PC-9 (cell line): ENCODE data around the gene PROB1. TPM values are rescaled to one million over a fixed set of nuclear protein-coding genes. Genes with fewer than 3 reads are reported as not detected.

Source experiments
- BruUV-seq: library from RNA; stranded (reverse); fragments of 400-500 nt; replicated peaks from 2 replicates; lab custom pipeline; 2021; lab: Mats Ljungman, UMichigan
- CTCF ChIA-PET: fragments of 300-600 bp; sonication (Branson Sonifier 250); formaldehyde crosslinking; loops from one replicate; lab custom pipeline; 2022; ENCODE audit warnings: antibody characterized with exemption; lab: Charles Lee
- POLR2A ChIA-PET: fragments of 300-600 bp; sonication (Branson Sonifier 250); formaldehyde crosslinking; loops from one replicate; lab custom pipeline; 2022; ENCODE audit warnings: antibody characterized with exemption; ENCODE audit not compliant: unreplicated experiment; lab: Charles Lee
- DNase-seq, 2 experiments: peaks; one replicate each; pipeline versions ENCODE4 v3.0.0 to v3.0.0-alpha.2; 2015 to 2022; ENCODE audit warnings: mixed read lengths in 1 of 2
- H2AFZ ChIP-seq: fragments of 200-600 bp; sonication (generic); 2 replicates; pipeline ENCODE4 v1.8.1; 2017; ENCODE audit warnings: antibody characterized with exemption
- H3F3A ChIP-seq: fragments of 200-600 bp; sonication (generic); 2 replicates; pipeline ENCODE4 v1.8.1; 2017; ENCODE audit warnings: antibody characterized with exemption, mild to moderate bottlenecking, low read depth; ENCODE audit not compliant: insufficient read depth
- H3K27ac ChIP-seq: fragments of 200-600 bp; sonication (generic); 2 replicates; pipeline ENCODE4 v1.6.1; 2016; ENCODE audit warnings: mixed run types
- H3K27me3 ChIP-seq: fragments of 200-600 bp; sonication (generic); 2 replicates; pipeline ENCODE4 v1.6.1; 2016; ENCODE audit warnings: low read depth, mixed run types; ENCODE audit not compliant: insufficient read depth
- H3K36me3 ChIP-seq: fragments of 200-600 bp; sonication (generic); 2 replicates; pipeline ENCODE4 v1.6.1; 2016; ENCODE audit warnings: low read depth, mixed run types
- H3K4me1 ChIP-seq: fragments of 200-600 bp; sonication (generic); replicated peaks from 2 replicates; pipeline ENCODE4 v1.6.1; 2016; ENCODE audit warnings: mixed run types; ENCODE audit not compliant: insufficient read depth
- H3K4me2 ChIP-seq: fragments of 200-600 bp; sonication (generic); 2 replicates; pipeline ENCODE4 v1.6.1; 2017; ENCODE audit warnings: mixed run types
- H3K4me3 ChIP-seq: fragments of 200-600 bp; sonication (generic); 2 replicates; pipeline ENCODE4 v1.6.1; 2016; ENCODE audit warnings: mixed run types
- H3K79me2 ChIP-seq: fragments of 200-600 bp; sonication (generic); 2 replicates; pipeline ENCODE4 v1.6.1; 2017; ENCODE audit warnings: low read depth, mixed run types
- H3K9me2 ChIP-seq: fragments of 200-600 bp; sonication (generic); 2 replicates; pipeline ENCODE4 v1.8.1; 2017; ENCODE audit warnings: mild to moderate bottlenecking; ENCODE audit not compliant: insufficient read depth
- H3K9me3 ChIP-seq: fragments of 200-600 bp; sonication (generic); 2 replicates; pipeline ENCODE4 v1.8.1; 2016; ENCODE audit warnings: low read depth; ENCODE audit not compliant: insufficient read depth
- H4K20me1 ChIP-seq: fragments of 200-600 bp; sonication (generic); 2 replicates; pipeline ENCODE4 v1.8.1; 2017; ENCODE audit not compliant: insufficient read depth
- EZH2 ChIP-seq: fragments of 200-600 bp; sonication (generic); IDR thresholded peaks from 2 replicates; pipeline ENCODE4 v1.8.0; 2017; ENCODE audit warnings: antibody characterized with exemption, low read depth
- intact Hi-C: fragments of 100-400 bp; cut with micrococcal nuclease; formaldehyde crosslinking; loops from one replicate; pipeline ENCODE4 v1.10.0; 2022; ENCODE audit not compliant: unreplicated experiment
- total RNA-seq: library from RNA; stranded (reverse); gene quantifications from 2 replicates; pipeline ENCODE4 v1.2.3, GENCODE V29; 2021
- TF ChIP-seq, protein P1 (sequence below): fragments of 200-600 bp; sonication (generic); conservative IDR thresholded peaks from 2 replicates; pipeline ENCODE4 v1.6.1; 2017; ENCODE audit warnings: mixed run types, antibody characterized with exemption, mild to moderate bottlenecking, moderate library complexity

PROB1 gene
- total RNA-seq, 1 experiment from 2014 or later: 2.9 TPM

DNA sequence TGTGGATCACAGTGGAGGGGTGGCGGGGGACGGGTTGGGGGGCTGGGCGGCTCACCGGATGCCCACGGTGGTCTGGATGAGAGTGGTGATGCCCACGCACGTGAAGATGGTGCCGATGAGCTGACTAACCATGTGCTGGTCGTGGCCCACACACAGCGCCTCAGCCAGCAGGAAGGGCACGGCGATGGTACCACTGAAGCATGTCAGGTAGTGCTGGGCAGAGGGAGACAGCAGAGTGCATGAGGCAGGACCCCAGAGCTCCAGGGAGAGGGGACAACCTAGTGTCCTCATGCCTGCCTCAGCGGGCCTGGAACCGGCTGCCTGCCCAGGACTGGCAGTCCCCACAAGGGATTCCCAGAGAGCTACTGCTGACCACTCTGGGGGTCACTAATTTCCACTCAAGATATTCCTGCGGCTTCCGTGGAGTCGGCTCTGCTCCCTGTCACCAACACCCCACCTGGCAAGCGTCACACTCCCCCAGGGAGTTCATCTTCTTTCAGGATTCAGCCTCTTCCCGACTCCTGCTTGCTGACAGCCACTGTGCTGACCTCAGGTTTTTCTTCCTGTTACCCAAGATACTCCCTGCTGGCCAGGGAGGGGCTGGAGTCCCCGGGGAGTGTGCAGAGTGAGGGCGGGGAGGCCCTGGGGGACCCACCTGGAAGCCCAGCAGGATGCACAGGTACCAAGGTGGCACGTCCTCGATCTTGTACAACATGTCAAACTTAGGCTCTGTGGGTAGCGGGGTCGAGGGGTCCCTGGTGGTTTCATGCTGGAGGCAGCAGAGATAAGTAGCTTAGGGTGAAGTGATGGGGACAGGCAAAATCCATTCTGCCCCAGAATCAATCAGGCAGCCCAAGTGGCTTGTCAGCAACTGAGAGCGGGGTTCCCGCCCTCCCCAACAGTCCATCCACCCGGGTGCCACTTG, 12.8 kb downstream of the PROB1 start:
- no peaks in the 10 kb centered on the region for H3K9me3 ChIP-seq

DNA sequence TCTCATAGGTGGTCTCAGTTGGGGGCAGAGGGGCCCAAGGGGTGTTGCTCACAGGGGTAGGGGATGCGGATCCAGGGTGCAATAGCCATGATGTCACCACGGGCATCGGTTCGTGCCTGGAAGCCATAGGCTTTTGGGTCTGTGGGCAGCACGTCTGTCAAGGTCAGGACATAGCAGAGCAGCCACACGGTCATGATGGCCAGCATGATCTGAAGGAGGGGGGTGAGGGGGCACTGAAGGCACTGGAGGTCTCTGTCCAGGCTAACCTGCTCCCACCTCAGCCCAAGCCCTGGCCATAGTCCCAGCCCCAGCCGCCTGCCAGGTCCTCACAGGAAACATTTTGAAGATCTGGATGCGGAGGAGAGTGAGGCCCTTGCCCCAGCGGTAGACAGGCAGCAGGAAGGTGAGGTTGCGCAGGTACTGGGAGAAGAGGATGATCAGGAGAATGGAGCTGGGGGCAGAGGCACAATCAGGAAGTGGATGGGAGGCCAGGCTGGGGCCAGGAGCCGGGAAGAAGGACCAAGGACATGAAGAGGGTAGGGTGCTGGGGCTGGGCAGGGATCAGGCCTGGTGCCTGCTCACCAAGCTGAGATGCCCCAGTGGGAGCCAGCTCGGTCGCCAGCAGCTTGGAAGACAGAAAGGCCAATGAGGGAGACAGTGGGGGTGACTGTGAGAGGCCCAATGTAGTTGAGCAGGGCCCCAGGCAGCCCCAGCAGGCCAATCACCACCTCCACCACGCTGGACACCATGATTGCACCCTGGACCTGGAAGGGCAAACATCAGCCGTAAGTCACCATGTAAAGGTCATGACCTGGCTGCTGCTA, 15.1 kb downstream of the PROB1 start:
- Histone ChIP-seq H3F3A (peaks cover 8% of the 10 kb centered on the region; the same call in 1 of the 2 replicates), H3K4me2 (no peak overlapping the region), H3K4me1 (peaks cover 32% of the 10 kb centered on the region), H4K20me1 (no peaks in the 10 kb centered on the region), H3K79me2 (no peaks in the 10 kb centered on the region), H3K27me3 (no peaks in the 10 kb centered on the region), H2AFZ (no peak overlapping the region), H3K27ac (no peak overlapping the region), H3K36me3 (no peaks in the 10 kb centered on the region), H3K9me2 (no peaks in the 10 kb centered on the region), H3K9me3 (no peaks in the 10 kb centered on the region), H3K4me3 (no peak overlapping the region)
- DNase-seq: no peak
- intact Hi-C loops: no loop called here
- no TSS peak for BruUV-seq
- ChIA-PET POLR2A (no interaction called here), CTCF (no interaction called here)
- TF ChIP-seq EZH2: no peak
- TF ChIP-seq, protein P1, sequence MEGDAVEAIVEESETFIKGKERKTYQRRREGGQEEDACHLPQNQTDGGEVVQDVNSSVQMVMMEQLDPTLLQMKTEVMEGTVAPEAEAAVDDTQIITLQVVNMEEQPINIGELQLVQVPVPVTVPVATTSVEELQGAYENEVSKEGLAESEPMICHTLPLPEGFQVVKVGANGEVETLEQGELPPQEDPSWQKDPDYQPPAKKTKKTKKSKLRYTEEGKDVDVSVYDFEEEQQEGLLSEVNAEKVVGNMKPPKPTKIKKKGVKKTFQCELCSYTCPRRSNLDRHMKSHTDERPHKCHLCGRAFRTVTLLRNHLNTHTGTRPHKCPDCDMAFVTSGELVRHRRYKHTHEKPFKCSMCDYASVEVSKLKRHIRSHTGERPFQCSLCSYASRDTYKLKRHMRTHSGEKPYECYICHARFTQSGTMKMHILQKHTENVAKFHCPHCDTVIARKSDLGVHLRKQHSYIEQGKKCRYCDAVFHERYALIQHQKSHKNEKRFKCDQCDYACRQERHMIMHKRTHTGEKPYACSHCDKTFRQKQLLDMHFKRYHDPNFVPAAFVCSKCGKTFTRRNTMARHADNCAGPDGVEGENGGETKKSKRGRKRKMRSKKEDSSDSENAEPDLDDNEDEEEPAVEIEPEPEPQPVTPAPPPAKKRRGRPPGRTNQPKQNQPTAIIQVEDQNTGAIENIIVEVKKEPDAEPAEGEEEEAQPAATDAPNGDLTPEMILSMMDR: no peak

More for the DNA sequence above, 12.8 kb downstream of the PROB1 start:
- no peaks in the 10 kb centered on the region for H3K79me2 ChIP-seq
- H3K27me3 ChIP-seq: no peaks in the 10 kb centered on the region
- no peaks in the 10 kb centered on the region for H3K9me2 ChIP-seq
- H2AFZ ChIP-seq: no peak overlapping the region
- H4K20me1 ChIP-seq: no peaks in the 10 kb centered on the region
- CTCF ChIA-PET: interaction anchor here (0.5 to 1.0 kb wide), 2 partner anchors 9 to 170 kb away, joined by 3 to 12 read pairs; no protein-coding TSS in a partner anchor
- peaks cover 29% of the 10 kb centered on the region for H3F3A ChIP-seq
- H3K4me2 ChIP-seq: peak overlapping the region; percentile 61
- no peak for TF ChIP-seq EZH2
- TF ChIP-seq, protein P1: no peak
- H3K4me3 ChIP-seq: no peak overlapping the region
- intact Hi-C loops: no loop called here
- BruUV-seq: no TSS peak
- H3K4me1 ChIP-seq: peaks cover 49% of the 10 kb centered on the region
- DNase-seq: no peak
- H3K27ac ChIP-seq: 0 out of 2 replicates have a peak overlapping the region, but pooled peaks have one; percentile 23
- no peaks in the 10 kb centered on the region for H3K36me3 ChIP-seq
- POLR2A ChIA-PET: no interaction called here

GRCh38 chr5:139378941-139379361, 16.0 kb downstream of the PROB1 start:
- no peak for DNase-seq
- no peaks in the 10 kb centered on the region for H3K79me2 ChIP-seq
- ChIA-PET POLR2A (no interaction called here), CTCF (no interaction called here)
- no peaks in the 10 kb centered on the region for H3K9me2 ChIP-seq
- H3K4me1 ChIP-seq: peaks cover 32% of the 10 kb centered on the region
- H3K4me3 ChIP-seq: no peak overlapping the region
- H3K9me3 ChIP-seq: no peaks in the 10 kb centered on the region
- no TSS peak for BruUV-seq
- H3K27me3 ChIP-seq: no peaks in the 10 kb centered on the region
- no peaks in the 10 kb centered on the region for H3K36me3 ChIP-seq
- intact Hi-C loops: no loop called here
- no peak overlapping the region for H3K4me2 ChIP-seq
- no peaks in the 10 kb centered on the region for H4K20me1 ChIP-seq
- no peak overlapping the region for H2AFZ ChIP-seq
- TF ChIP-seq, protein P1: no peak
- TF ChIP-seq EZH2: no peak
- no peak overlapping the region for H3K27ac ChIP-seq
- peaks cover 16% of the 10 kb centered on the region; the same call in 1 of the 2 replicates for H3F3A ChIP-seq
